GM19395 (cell line): Measurements from ENCODE around the gene WDR27.
A peak's percentile ranks its signal among the peaks of the same experiment; 100 is the strongest.

Source experiments
- ATAC-seq: cut with Tn5 transposase; IDR thresholded peaks from one replicate; pipeline ENCODE4 v1.9.1; 2021; ENCODE audit warnings: mild to moderate bottlenecking, moderate library complexity; ENCODE audit not compliant: unreplicated experiment

Gene WDR27

GRCh38 chr6:169701954-169702839 lies at the start of gene WDR27, which contains the start of gene C6orf120:
TSS of gene WDR27 (minus strand) at chr6:169702029. CDS start at chr6:169689005, 13,024 bp downstream.
TSS of gene C6orf120 (plus strand) at chr6:169702126. CDS start at chr6:169702460, 334 bp downstream.
- ATAC-seq, result peak; percentile 94

GRCh38 chr6:169746556-169746955 lies 44.7 kb upstream of the WDR27 start:
- no peak for ATAC-seq

- no peak for ATAC-seq
Measured at GRCh38 chr6:169745405-169745804, 43.6 kb upstream of the WDR27 start.

- ATAC-seq, result no peak
Measured at GRCh38 chr6:169741344-169741743, 39.5 kb upstream of the WDR27 start.

- ATAC-seq, result no peak
Measured at GRCh38 chr6:169738976-169739529, 37.2 kb upstream of the WDR27 start.

GRCh38 chr6:169738204-169738975 lies 36.6 kb upstream of the WDR27 start:
- no peak for ATAC-seq

- ATAC-seq, result no peak
Measured at GRCh38 chr6:169729961-169730360, 28.1 kb upstream of the WDR27 start.

GRCh38 chr6:169726963-169727362 lies 25.1 kb upstream of the WDR27 start:
- ATAC-seq, result no peak

- ATAC-seq, result no peak
Measured at GRCh38 chr6:169726049-169726400, 24.2 kb upstream of the WDR27 start.

GRCh38 chr6:169725125-169726048 lies 23.6 kb upstream of the WDR27 start:
- ATAC-seq, result peak; percentile 32

GRCh38 chr6:169724494-169725124 lies 22.8 kb upstream of the WDR27 start, which contains the start of gene PHF10:
TSS of gene PHF10 (minus strand) at chr6:169724500. CDS start at chr6:169723931, 569 bp downstream.
- peak; percentile 44 for ATAC-seq

- peak; percentile 31 for ATAC-seq
Measured at GRCh38 chr6:169723991-169724493, 22.2 kb upstream of the WDR27 start.

GRCh38 chr6:169723200-169723909 lies 21.5 kb upstream of the WDR27 start:
- peak; percentile 40 for ATAC-seq

- ATAC-seq, result peak; percentile 37
Measured at GRCh38 chr6:169722362-169723199, 20.8 kb upstream of the WDR27 start.

GRCh38 chr6:169720207-169720855 lies 18.5 kb upstream of the WDR27 start:
- no peak for ATAC-seq

GRCh38 chr6:169719117-169719516 lies 17.3 kb upstream of the WDR27 start:
- no peak for ATAC-seq

GRCh38 chr6:169714595-169714994 lies 12.8 kb upstream of the WDR27 start:
- ATAC-seq, result no peak

GRCh38 chr6:169714178-169714577 lies 12.3 kb upstream of the WDR27 start:
- ATAC-seq, result no peak
